GM18498 (cell line): ENCODE data around the gene USP47.
"Not testable (repeated sequence)": the region's sequence is repeated elsewhere in the genome, so short reads cannot be mapped to it uniquely, and the experiment has no call there.

ENCODE experiments used
- ATAC-seq: cut with Tn5 transposase; IDR thresholded peaks from one replicate; pipeline ENCODE4 v1.9.1; 2021; ENCODE audit warnings: mild to moderate bottlenecking, moderate library complexity; ENCODE audit not compliant: unreplicated experiment

USP47 gene

GRCh38 chr11:11827272-11827671, 14.5 kb upstream of the USP47 start:
- no peak for ATAC-seq

GRCh38 chr11:11831406-11831805, 10.4 kb upstream of the USP47 start:
- ATAC-seq: not testable (repeated sequence)

- no peak for ATAC-seq
These were observed 5.0 kb upstream of the USP47 start for GRCh38 chr11:11836676-11837231.

- no peak for ATAC-seq
These were observed 2.1 kb upstream of the USP47 start for GRCh38 chr11:11839718-11840117.

GRCh38 chr11:11841116-11841722, 553 bp upstream of the USP47 start:
- ATAC-seq: peak; percentile 40

GRCh38 chr11:11842421-11843008, 743 bp downstream of the USP47 start:
- peak; percentile 46 for ATAC-seq

GRCh38 chr11:11843211-11843621, 1.4 kb downstream of the USP47 start:
- ATAC-seq: no peak

- no peak for ATAC-seq
These were observed 1.9 kb downstream of the USP47 start for GRCh38 chr11:11843642-11844041.

- no peak for ATAC-seq
These were observed 2.5 kb downstream of the USP47 start for GRCh38 chr11:11844272-11844671.

GRCh38 chr11:11845071-11845470, 3.3 kb downstream of the USP47 start:
- ATAC-seq: no peak

- ATAC-seq: no peak
These were observed 3.8 kb downstream of the USP47 start for GRCh38 chr11:11845551-11845950.

- ATAC-seq: no peak
These were observed 5.3 kb downstream of the USP47 start for GRCh38 chr11:11847082-11847481.

- ATAC-seq: peak; percentile 83
These were observed 7.3 kb downstream of the USP47 start for GRCh38 chr11:11848891-11849746.

- no peak for ATAC-seq
These were observed 8.9 kb downstream of the USP47 start for GRCh38 chr11:11850668-11851067.

- ATAC-seq: peak; percentile 51
These were observed 14.9 kb downstream of the USP47 start for GRCh38 chr11:11856638-11857037.

- ATAC-seq: no peak
These were observed 16.0 kb downstream of the USP47 start for GRCh38 chr11:11857769-11858168.

GRCh38 chr11:11858676-11859075, 16.9 kb downstream of the USP47 start:
- no peak for ATAC-seq

- ATAC-seq: no peak
These were observed 18.6 kb downstream of the USP47 start for GRCh38 chr11:11860103-11860979.

GRCh38 chr11:11862999-11863398, 21.2 kb downstream of the USP47 start:
- no peak for ATAC-seq

GRCh38 chr11:11864332-11864731, 22.6 kb downstream of the USP47 start:
- ATAC-seq: no peak

- ATAC-seq: no peak
These were observed 23.0 kb downstream of the USP47 start for GRCh38 chr11:11864803-11865202.
